HG03521 (cell line): ENCODE data around the gene WBP2.
"Not testable (repeated sequence)": the region's sequence is repeated elsewhere in the genome, so short reads cannot be mapped to it uniquely, and the experiment has no call there.

ENCODE experiments used
- ATAC-seq: cut with Tn5 transposase; IDR thresholded peaks from one replicate; pipeline ENCODE4 v1.9.1; 2021; ENCODE audit warnings: mild to moderate bottlenecking, moderate library complexity; ENCODE audit not compliant: unreplicated experiment

Gene WBP2

DNA sequence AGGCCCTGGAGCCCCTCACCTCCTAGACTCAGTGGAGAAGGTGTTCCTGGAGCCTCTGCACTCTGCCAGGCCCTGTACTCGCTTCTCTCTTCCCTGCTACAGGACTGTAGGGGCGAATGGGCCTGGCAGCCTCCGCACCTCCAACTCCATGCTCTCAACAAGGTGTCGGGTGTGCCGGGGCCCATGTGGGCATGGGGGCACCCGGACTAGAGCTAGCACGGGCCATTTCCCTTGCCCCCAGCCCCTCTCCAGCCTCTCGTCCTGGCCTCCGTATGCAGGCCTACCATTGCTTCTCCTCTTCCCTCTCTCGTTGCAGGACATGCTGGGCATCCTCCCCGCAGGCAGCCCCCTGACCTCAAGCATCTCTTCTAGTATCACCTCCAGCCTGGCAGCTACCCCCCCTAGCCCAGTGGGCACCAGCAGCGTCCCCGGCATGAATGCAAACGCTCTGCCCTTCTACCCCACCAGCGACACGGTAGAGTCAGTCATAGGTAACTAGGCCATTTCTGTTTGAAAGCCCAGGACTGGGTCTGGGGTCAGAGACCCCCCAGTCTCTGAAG lies 36.7 kb downstream of the WBP2 start:
- ATAC-seq, result no peak

DNA sequence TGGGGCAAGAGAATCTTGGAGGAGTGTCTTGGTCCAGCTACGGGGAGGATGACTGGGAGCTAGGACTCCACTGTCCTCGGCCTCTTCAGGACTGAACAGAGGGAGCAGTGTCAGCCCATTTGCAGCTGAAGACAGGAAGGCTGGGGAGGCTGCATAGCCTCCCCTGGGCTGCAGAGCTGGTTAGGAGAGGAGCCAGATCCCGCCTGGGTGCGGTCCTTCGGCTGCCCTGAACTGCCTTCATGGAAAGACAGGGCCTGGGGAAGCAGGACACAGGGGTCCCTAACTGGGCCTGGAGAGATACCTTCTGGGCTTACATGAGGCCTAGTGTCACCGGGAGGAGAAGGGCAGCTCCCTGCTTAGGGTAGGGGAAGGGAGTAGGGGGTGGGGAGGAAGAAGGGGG lies 37.6 kb downstream of the WBP2 start:
- no peak for ATAC-seq

GRCh38 chr17:75816693-75817092 lies 38.4 kb downstream of the WBP2 start:
- ATAC-seq, result no peak

GRCh38 chr17:75815399-75815798 lies 39.7 kb downstream of the WBP2 start:
- ATAC-seq, result no peak

DNA sequence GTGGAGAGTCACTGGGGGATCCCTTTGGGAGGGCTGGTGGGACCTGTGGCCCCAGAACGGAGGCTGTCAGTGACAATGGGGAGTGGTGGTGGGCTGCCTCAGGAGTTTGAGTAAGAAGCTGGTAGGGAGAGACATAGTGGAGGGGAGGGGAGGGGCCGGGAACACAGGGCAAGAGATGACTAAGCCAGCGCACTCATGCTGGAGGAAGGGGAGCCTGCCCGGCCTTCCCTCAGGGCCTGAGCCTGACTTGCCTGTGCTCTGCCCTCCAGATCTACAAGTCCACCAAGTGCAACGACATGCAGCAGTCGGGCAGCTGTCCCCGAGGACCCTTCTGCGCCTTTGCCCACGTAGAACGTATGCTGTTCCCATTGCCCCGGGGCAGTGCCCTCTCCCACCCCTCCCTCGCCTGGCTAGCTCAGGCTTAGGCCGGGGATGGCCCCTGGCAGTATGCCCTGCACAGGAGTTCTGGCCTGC lies 40.2 kb downstream of the WBP2 start:
- ATAC-seq, result no peak

DNA sequence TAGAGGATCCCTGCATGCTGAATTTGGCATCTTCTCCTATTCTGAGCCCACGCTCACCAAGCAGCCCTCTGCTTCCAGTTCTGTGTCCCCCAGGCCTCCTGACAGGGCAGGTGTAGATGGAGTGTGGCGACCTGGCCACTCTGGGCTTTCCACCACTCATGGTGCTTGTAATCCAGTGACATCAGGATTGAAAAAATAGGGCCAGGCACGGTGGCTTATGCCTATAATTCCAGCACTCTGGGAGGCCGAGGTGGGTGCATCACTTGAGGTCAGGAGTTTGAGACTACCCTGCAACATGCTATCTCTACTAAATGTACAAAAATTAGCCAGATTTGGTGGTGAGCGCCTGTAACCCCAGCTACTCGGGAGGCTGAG lies 41.1 kb downstream of the WBP2 start:
- ATAC-seq, result no peak

DNA sequence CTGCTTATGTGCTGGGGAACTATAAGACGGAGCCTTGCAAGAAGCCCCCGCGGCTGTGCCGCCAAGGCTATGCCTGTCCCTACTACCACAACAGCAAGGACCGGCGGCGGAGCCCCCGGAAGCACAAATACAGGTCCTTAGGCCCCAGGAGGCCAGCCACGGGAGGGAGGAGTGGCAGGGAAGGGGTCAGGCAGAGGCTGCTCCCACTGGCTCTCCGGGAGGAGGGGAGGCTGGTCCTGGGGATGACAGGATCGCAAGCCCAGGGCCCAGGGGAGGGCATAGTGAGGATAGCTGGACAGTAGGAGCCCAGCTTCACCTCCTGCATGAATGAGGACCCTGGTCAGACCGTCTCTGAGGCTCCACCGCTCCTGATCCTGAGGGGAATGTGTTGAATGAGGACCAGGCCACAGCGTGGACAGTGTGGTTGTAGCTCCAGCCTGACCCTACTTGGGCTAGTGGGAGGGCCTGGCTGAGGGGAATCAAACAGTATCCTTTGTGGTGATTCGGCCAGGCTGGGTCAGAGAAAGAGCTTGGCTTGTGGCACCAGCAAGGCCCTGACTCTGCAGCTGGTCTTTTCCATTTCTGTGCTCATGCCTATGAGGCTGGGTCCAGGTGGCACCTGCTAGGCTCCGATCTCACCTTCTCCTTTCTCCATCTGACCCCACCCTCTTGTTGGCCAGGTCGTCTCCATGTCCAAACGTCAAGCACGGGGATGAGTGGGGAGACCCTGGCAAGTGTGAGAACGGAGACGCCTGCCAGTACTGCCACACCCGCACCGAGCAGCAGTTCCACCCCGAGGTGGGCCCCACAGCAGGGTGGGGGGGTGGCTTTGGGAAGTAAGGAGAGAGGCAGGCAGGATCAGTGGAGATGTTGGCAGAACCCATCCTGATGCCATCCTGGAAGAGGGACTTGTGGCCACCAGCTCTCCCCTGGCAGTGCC lies 41.8 kb downstream of the WBP2 start:
- no peak for ATAC-seq

DNA sequence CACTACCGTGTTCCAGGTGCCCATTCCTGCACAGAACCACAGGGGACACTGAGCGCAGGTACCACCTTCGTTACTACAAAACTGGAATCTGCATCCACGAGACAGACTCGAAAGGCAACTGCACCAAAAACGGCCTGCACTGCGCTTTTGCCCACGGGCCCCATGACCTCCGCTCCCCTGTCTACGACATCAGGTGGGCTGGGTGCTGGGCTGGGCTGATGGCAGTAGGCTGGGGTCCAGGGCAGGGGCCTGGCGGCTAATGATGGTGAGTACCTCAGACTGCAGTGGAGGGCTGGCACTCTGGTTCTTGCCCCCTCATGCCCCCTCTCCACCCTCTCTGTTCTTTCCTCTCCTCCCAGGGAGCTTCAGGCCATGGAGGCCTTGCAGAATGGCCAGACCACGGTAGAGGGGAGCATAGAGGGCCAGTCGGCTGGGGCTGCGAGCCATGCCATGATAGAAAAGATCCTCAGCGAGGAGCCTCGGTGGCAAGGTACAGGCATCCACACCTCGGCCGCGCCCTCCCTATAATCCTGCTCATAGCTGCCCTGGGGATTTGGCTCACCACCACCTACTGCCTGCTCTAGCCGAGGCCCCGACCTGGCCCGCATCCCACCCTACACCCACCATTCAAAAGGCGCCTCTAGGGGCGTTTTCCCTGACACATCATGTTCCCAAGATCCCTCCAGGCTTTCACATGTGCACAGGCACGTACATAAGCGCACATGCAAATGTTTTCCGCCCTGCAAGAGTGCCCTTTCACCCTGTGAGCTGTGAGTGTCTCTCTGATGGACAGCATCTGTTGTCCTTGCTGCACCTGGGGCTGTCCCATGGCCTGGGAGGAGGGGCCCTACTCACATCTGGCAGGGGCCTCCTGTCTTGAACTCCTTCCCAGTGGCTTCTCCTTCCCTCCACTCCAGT lies 42.8 kb downstream of the WBP2 start:
- no peak for ATAC-seq

DNA sequence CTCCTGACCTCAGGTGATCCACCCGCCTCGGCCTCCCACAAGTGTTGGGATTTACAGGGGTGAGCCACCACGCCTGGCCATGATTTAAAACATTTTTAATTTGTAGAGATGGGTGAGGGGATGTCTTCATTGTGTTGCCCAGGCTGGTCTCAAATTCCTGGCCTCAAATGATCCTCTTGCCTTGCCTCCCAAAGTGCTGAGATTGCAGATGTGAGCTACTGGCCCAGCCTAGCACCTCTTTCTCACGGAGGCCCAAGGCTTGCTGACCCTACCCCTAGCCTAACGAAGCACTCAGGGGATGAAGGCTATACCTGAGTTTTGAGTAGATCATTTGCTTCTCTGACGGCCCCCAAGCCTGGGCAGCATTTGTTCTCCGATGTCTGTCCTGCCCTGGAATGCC lies 44.0 kb downstream of the WBP2 start:
- no peak for ATAC-seq

DNA sequence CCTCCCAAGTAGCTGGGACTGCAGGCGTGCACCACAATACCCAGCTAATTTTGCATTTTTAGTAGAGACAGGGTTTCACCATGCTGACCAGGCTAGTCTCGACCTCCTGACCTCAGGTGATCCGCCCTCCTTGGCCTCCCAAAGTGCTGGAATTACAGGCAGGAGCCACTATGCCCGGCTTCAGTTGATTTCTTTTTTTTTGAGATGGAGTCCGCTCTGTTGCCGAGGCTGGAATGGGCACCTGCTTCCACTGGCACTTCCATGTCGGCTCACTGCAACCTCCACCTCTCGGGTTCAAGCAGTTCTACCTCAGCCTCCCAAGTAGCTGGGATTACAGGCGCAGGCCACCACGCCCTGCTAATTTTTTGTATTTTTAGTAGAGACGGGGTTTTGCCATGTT lies 44.4 kb downstream of the WBP2 start:
- ATAC-seq, result not testable (repeated sequence)

DNA sequence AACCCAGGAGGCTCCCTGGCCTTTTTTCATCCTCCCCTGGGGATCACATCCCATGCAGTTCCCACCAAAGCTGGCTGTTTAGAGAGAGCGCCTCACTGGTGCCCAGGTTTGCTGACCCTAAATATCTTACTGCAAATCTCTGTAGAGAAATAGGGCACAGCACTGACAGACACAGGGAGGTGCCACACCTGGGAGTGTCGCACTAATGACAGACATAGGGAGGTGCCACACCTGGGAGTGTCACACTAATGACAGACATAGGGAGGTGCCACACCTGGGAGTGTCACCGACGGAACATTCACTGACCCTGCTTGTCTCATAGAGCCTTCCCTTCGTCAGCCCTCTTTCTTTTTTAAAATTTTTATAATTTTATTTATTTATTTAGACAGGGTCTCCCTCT lies 44.9 kb downstream of the WBP2 start:
- no peak for ATAC-seq

GRCh38 chr17:75809631-75810111 lies 45.5 kb downstream of the WBP2 start:
- ATAC-seq, result no peak

- ATAC-seq, result no peak
Observed at GRCh38 chr17:75808905-75809621, 46.1 kb downstream of the WBP2 start.

DNA sequence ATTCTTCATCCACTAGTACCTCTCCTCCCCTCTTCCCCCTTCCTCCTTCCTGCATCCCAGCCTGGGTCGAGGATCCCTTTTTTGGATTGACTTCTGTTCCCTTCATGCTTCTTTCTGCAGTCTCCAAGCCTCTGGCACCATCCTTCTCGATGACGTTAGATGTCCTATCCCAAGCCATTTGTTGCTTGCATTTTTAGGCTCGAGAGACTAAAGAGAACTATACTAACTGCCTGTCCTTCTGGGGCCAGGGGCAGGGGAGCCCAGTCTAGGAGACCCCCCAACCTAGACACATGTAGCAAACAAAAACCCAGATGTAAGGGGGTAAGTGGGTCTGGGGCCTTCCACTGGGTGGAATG lies 46.6 kb downstream of the WBP2 start:
- ATAC-seq, result no peak

DNA sequence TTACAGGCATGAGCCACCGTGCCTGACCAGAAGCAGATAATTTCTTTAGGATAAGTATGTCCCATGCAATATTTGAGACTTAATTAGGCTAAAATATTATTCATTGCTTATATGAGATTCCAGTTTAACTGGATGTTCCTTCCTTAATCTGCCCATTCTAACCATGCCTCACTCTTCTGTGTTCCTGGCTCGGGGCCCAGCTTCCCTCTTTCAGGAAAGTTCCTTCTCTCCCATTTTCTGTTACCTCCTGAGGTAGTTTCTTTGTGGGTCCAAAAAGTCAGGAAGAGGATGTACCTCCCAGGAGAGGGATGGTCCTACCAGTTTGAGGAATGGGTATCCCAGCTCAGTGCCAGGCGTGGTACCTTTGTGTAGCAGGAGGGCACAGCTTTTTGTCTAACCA lies 47.3 kb downstream of the WBP2 start:
- no peak for ATAC-seq

- no peak for ATAC-seq
Observed at GRCh38 chr17:75806822-75807500, 48.2 kb downstream of the WBP2 start.

- no peak for ATAC-seq
Observed at GRCh38 chr17:75803883-75804282, 51.3 kb downstream of the WBP2 start.

- no peak for ATAC-seq
Observed at GRCh38 chr17:75799402-75799801, 55.7 kb downstream of the WBP2 start.

GRCh38 chr17:75795820-75796607 lies 59.1 kb downstream of the WBP2 start:
- no peak for ATAC-seq
